NT2/D1 (cell line): ENCODE measurements around the gene MBNL1.

Experiments
- SUZ12 ChIP-seq: IDR thresholded peaks from 2 replicates; pipeline ENCODE4 v1.6.1; 2011; ENCODE audit not compliant: insufficient read length, insufficient read depth; ENCODE audit errors: extremely low read depth
- YY1 ChIP-seq: IDR thresholded peaks from 2 replicates; pipeline ENCODE4 v1.6.1; 2011; ENCODE audit not compliant: insufficient read length, insufficient read depth
- ZNF274 ChIP-seq: IDR thresholded peaks from 2 replicates; pipeline ENCODE4 v1.6.1; 2011; ENCODE audit warnings: mild to moderate bottlenecking, low read depth, low read length

GRCh38 chr3:152260026-152260425 is 8.7 kb upstream of the MBNL1 start:
- TF ChIP-seq ZNF274 (no peak), YY1 (no peak), SUZ12 (no peak)
